LNCaP clone FGC (cell line): Measurements from ENCODE around the gene CAMK2N1.

Experiments
- DNase-seq: peaks from one replicate; pipeline ENCODE4 v3.0.0-alpha.2; 2011; ENCODE audit warnings: low read depth
- H3K4me3 ChIP-seq: 2 replicates; pipeline ENCODE4 v1.5.1; 2011; ENCODE audit warnings: mild to moderate bottlenecking, low read depth, low read length, control low read depth
- TF ChIP-seq, protein P1 (sequence below): IDR thresholded peaks from 2 replicates; pipeline ENCODE4 v1.5.1; 2012; ENCODE audit warnings: mild to moderate bottlenecking; ENCODE audit not compliant: control insufficient read depth, insufficient read depth; ENCODE audit errors: extremely low read depth

Gene CAMK2N1

DNA sequence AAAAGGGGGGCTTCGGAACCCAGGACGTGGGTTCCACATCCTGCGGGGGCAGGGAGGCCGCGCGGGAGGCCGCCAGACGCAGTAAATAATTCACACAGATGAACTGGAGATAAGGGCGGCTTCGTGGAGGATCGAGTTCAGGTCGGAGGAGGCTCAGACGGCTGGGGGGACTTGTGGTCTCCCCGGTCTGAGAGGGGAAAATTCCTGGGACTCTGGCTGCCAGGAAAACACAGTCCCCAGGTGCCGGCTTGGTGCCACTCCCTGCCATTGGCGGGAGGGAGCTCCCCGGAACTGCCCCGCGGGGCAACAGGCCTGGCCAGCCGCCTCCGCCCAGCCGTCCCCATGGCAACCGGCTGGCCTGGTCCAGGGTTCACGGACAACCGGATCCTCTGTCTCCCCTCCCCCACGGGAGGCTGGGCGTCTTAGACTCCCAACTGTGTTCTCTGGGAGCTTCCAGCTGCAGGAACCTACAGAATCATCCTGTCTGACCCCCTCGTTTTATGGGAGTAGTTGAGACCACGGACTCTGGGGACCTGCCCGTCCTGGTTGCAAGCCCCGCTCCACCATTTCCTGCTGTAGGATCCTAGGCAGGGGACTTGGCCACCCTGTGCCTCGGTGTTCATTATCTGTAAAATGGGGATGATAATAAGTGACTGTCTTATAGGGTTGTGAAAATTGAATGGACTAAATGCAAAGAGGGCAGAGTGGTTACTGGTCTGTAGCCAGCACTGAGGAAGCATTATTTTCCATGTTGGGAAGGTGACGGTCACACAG, 9.6 kb downstream of the CAMK2N1 start:
- TF ChIP-seq, protein P1, sequence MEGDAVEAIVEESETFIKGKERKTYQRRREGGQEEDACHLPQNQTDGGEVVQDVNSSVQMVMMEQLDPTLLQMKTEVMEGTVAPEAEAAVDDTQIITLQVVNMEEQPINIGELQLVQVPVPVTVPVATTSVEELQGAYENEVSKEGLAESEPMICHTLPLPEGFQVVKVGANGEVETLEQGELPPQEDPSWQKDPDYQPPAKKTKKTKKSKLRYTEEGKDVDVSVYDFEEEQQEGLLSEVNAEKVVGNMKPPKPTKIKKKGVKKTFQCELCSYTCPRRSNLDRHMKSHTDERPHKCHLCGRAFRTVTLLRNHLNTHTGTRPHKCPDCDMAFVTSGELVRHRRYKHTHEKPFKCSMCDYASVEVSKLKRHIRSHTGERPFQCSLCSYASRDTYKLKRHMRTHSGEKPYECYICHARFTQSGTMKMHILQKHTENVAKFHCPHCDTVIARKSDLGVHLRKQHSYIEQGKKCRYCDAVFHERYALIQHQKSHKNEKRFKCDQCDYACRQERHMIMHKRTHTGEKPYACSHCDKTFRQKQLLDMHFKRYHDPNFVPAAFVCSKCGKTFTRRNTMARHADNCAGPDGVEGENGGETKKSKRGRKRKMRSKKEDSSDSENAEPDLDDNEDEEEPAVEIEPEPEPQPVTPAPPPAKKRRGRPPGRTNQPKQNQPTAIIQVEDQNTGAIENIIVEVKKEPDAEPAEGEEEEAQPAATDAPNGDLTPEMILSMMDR: no peak
- no peak overlapping the region for H3K4me3 ChIP-seq
- no peak for DNase-seq

DNA sequence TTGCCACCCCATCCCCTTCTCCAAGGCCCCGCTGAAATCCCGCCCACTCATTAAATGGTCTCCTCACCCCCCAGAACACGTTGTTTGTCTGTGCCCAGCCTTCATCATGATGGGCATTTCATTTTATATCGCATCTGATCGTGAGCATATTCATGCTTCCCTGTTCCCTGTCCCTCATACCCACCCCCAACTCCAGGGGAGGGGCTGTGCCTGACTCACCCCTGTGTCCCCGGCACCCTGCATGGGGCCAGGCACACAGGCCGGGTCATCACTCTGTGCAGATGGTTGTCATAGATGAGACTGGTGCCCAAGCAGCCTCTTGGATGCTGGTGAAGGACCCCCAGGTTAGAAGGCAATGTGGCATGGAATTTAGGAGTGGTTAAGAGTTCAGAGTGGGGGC, 11.0 kb downstream of the CAMK2N1 start:
- no peak for DNase-seq
- no peak overlapping the region for H3K4me3 ChIP-seq
- TF ChIP-seq, protein P1: no peak

DNA sequence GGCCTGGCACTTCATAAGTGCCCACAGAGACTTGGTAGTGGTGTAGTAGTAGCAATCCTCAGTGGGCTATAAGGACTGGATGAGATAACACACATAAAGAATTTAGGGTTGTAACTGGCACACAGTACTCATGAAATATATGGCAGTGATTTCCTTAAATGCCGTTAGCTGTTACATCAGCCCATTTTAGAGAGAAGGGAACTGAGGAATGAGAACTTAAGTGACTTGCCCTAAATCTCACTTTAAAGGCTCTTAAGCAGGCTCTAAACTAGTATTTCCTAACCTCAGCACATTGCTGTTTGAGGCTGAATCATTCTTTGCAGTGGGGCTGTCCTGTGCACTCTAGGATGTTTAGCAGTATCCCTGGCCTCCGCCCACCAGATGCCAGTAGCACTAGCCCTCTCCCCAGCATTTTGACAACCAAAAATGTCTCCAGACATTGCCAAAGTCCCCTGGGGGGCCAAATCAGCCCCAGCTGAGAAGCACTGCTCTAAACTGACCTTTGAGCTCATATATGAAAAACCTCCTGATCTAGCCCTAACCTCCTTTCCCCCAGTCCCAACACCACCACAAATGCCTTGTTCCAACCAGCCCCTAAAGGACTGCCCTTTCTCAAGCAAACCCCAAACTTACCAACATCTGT, 11.6 kb downstream of the CAMK2N1 start:
- TF ChIP-seq, protein P1: no peak
- no peak overlapping the region for H3K4me3 ChIP-seq
- DNase-seq: no peak

DNA sequence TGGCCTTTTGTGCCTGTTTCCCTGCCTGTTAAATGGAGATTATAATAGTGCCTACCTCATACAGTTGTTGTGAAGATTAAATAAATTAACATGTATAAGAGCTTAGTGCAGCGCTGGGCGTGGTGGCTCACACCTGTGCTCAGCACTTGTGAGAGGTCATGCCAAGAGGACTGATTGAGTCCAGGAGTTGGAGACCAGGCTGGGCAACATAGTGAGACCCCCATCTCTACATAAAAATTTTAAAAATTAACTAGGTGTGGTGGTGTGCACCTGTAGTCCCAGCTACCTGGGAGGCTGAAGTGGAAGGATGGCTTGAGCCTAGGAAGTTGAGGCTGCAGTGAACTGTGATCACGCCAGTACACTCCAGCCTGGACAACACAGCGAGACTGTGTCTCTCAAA, 12.1 kb downstream of the CAMK2N1 start:
- H3K4me3 ChIP-seq: no peak overlapping the region
- no peak for DNase-seq
- TF ChIP-seq, protein P1: no peak

DNA sequence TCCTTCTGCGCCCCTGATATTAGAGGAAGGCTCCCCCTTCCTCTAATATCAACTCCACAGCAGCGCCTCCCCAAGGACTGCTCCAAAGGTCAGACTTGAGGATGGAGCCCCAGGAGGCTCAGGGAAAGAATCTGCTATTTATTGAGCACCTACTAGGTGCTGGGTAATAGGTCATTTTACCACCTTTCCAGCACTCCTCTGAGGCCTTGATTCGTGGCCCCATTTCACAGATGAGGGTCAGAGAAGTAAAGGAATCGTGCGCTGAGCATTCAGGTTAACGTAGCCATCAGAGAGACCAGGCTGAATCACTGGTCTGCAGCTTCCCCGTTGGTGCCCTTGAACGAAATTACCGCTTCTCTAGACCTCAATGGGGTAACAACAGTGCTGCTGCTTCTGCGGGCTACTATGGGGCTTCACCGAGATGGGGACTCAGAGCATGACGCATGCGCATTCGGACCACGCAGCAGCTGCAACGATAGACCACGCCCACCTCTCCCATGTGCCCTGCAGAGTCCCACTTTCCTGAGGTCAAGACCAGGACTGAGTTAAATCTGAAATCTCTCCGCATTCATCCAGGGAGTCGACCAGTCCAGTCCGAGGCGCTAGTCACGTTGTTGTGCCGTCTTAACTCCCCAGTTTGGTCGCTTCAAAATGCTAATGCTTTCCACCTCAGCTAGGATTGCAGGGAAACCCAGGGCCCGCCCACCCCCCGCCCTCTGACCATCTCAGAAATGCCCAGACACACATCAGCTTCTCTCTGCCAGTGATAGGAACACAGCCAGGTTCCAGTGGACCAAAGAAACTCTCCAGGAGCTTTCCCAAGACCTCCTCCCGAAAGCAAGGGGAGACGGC, 12.9 kb downstream of the CAMK2N1 start:
- no peak overlapping the region for H3K4me3 ChIP-seq
- TF ChIP-seq, protein P1: no peak
- no peak for DNase-seq

DNA sequence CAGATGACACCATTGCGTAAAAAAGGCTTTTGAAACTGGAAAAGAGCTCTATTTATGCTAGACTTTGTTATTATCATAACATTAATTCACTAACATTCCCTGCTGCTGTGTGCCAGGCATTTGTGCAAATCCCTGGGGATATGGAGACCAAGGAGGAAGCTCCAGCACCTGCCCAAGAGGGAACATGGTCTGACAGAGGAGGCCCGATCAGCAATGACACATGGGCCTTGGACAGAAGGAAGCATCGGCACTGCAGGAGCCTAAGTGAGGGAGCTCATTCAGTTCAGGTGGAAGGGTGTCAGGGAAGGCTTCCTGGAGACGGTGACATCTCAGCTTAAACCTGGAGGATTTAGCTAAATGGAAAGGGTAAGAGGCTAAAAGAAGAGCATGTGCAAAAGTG, 13.9 kb downstream of the CAMK2N1 start:
- H3K4me3 ChIP-seq: no peak overlapping the region
- no peak for DNase-seq
- TF ChIP-seq, protein P1: no peak
